ENCODE results near the gene TXNRD2. TPM values are rescaled to one million over a fixed set of nuclear protein-coding genes. Genes with fewer than 3 reads are reported as not detected.

Gene TXNRD2
- total RNA-seq, 1 donor from 2014 or later = 0.19 TPM

DNA sequence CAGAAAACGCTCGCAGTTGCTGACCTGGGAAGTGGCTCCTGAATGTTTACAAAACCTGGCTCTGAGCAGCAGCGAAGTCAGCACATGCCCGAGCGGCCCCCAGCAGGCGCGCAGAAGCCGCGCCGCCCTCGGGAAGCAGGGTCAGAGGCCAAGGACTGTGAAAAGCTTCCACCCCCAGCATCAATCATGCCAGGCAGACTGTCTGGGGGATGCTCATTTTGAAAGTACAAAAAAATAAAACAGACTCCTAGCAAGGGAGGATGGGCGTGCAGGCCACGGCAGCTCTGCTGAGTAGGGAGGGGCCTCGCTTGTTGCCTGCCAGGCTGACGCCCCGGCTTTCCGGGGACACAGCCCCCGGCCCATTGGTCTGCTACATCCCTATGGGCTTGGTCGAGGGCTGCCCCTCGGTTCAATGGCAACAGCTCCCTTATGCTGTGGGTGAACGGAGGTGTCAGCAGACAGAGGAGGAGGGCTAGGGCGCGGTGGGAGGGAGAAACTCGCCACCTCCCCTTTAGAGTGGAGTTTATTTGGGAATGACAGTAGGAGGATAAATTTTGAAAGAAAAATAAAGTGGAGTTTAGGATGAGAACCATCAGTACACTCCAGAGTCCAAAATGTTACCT, 49.2 kb downstream of the TXNRD2 start:
- no peak overlapping the region for H3K9ac ChIP-seq
- peaks cover 13% of the 10 kb centered on the region for H3K27me3 Mint-ChIP-seq (ENCODE audit: insufficient read depth, low read depth)
- H3K4me2 ChIP-seq = peak overlapping the region; percentile 40
- no peak overlapping the region for H2AFZ ChIP-seq (replicated peaks)
- peaks cover 13% of the 10 kb centered on the region for H4K20me1 ChIP-seq (ENCODE audit: low read depth)
- no peak overlapping the region for H3K27ac Mint-ChIP-seq
- H3K9me3 Mint-ChIP-seq = no peaks in the 10 kb centered on the region
- peaks cover 30% of the 10 kb centered on the region for H3K4me1 ChIP-seq
- no peaks in the 10 kb centered on the region for H3K79me2 ChIP-seq (ENCODE audit: low read depth)
- TF ChIP-seq EZH2 (IDR thresholded peaks at IDR 0.05) (no peak), EZH2phosphoT487 (IDR thresholded peaks at IDR 0.05) (no peak)
- TF ChIP-seq, protein P1, sequence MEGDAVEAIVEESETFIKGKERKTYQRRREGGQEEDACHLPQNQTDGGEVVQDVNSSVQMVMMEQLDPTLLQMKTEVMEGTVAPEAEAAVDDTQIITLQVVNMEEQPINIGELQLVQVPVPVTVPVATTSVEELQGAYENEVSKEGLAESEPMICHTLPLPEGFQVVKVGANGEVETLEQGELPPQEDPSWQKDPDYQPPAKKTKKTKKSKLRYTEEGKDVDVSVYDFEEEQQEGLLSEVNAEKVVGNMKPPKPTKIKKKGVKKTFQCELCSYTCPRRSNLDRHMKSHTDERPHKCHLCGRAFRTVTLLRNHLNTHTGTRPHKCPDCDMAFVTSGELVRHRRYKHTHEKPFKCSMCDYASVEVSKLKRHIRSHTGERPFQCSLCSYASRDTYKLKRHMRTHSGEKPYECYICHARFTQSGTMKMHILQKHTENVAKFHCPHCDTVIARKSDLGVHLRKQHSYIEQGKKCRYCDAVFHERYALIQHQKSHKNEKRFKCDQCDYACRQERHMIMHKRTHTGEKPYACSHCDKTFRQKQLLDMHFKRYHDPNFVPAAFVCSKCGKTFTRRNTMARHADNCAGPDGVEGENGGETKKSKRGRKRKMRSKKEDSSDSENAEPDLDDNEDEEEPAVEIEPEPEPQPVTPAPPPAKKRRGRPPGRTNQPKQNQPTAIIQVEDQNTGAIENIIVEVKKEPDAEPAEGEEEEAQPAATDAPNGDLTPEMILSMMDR (IDR thresholded peaks at IDR 0.05) = no peak
- H3K4me3 ChIP-seq = no peak overlapping the region
- H3K27me3 ChIP-seq = peaks cover 46% of the 10 kb centered on the region
- peak overlapping the region; percentile 65 for H3K4me3 Mint-ChIP-seq
- no peaks in the 10 kb centered on the region for H3K36me3 ChIP-seq
- no peaks in the 10 kb centered on the region for H3K9me3 ChIP-seq (ENCODE audit: low read depth)
- peak; percentile 65 for DNase-seq (ENCODE audit: low spot score)
- peaks cover 24% of the 10 kb centered on the region for H3F3A ChIP-seq (ENCODE audit: low read depth)
- no peak overlapping the region for H3K27ac ChIP-seq
- peaks cover 37% of the 10 kb centered on the region for H3K4me1 Mint-ChIP-seq
- no peaks in the 10 kb centered on the region for H3K36me3 Mint-ChIP-seq

DNA sequence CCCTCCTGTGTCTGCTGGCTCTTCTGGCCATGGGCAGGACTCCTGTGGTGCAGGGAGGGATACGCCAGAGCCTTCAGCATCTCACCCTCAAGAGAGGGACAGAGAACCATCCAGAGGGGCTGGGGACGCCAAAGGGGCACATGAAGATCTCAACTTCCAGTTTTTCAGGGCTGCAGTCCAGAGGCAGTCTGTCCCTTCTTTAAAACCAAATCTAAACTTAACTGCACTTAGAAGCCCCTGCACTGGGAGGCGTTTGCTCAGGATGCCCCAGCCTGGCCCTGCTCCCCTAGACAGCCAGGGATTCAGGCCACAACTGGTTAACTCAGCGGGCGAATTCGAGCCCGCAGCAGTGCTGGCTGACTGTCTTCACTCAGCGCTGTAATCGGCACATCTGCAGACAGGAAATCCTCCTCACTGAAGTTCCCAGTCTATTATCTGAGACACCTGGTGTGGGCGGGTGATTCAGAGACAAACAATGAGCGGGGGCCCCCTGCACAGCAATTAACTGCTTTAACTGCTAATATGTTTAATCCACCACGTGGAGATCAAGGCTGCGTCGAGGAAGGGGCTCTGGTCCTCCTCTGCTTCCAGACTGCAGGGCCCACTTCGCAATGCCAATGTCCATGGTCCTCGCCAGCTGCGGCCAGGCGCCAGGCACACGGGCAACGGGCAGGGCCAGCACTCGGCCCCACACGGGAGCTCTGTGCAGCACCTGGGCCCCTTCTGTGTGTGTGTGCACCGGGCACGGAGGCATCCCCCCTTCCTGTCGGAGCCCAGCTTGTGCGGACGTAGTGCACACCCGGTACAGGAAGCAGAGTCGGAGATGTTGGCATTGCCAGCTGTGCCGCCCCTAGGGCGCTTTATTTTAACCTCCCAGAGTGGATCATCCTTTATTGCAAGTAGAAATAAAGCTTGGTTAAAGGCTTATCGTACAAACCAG, 50.0 kb downstream of the TXNRD2 start:
- H3K9ac ChIP-seq = no peak overlapping the region
- H3K4me3 Mint-ChIP-seq = peak overlapping the region; percentile 65
- H4K20me1 ChIP-seq (ENCODE audit: low read depth) = peaks cover 13% of the 10 kb centered on the region
- H3F3A ChIP-seq (ENCODE audit: low read depth) = peaks cover 24% of the 10 kb centered on the region
- H3K27me3 Mint-ChIP-seq (ENCODE audit: insufficient read depth, low read depth) = peaks cover 13% of the 10 kb centered on the region
- peaks cover 38% of the 10 kb centered on the region for H3K4me1 Mint-ChIP-seq
- H3K4me3 ChIP-seq = peak overlapping the region; percentile 2
- H2AFZ ChIP-seq (replicated peaks) = no peak overlapping the region
- H3K4me2 ChIP-seq = peak overlapping the region; percentile 40
- peak; percentile 95 for DNase-seq (ENCODE audit: low spot score)
- TF ChIP-seq EZH2 (IDR thresholded peaks at IDR 0.05) = no peak
- TF ChIP-seq, protein P1 (IDR thresholded peaks at IDR 0.05) = peak; percentile 29
- peak; percentile 53 for TF ChIP-seq EZH2phosphoT487 (IDR thresholded peaks at IDR 0.05)
- H3K9me3 Mint-ChIP-seq = no peaks in the 10 kb centered on the region
- no peak overlapping the region for H3K27ac ChIP-seq
- peak overlapping the region; percentile 25 for H3K27ac Mint-ChIP-seq
- H3K36me3 Mint-ChIP-seq = no peaks in the 10 kb centered on the region
- no peaks in the 10 kb centered on the region for H3K36me3 ChIP-seq
- peaks cover 50% of the 10 kb centered on the region for H3K27me3 ChIP-seq
- no peaks in the 10 kb centered on the region for H3K9me3 ChIP-seq (ENCODE audit: low read depth)
- no peaks in the 10 kb centered on the region for H3K79me2 ChIP-seq (ENCODE audit: low read depth)
- peaks cover 30% of the 10 kb centered on the region for H3K4me1 ChIP-seq

DNA sequence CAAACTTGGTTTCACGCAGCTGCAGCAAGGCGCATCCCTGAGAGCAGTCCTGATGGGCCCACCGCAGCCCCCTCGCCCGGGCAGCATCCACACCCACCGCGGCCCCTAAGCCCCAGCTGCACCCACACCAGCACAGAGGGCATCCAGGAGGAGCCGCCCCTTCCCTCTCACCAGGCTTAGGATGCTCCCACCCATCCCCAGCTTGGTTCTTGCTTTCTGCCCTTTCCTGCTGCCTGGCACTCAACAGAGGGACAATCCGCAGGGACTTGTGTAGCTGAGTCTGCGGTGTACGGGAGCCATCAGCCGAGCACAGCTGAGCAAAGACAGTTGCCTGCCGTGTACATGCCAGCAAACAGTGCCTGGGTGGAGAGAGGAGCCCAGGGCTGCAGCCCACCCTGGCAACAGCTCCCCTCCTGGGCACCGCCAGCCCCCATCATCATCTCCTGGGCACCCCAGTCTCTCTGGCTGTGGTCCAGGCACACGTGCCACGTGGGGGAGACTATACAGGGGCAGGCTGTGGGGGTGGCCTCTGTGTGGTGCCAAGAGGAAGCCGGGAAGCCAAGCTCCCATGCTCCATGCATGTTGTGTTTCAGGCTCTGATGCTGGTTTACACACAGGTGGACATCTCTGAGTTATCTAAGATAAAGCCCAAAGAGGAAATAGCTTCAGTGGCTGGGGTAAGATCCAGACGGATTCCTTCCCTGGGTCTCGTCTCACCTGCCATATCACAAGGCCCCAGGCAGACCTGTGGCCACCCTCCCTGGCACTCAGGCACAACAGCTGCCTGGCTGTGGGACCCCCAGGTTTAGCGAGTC, 50.9 kb downstream of the TXNRD2 start:
- H3K9me3 ChIP-seq (ENCODE audit: low read depth) = no peaks in the 10 kb centered on the region
- peaks cover 38% of the 10 kb centered on the region for H3K4me1 Mint-ChIP-seq
- DNase-seq (ENCODE audit: low spot score) = no peak
- H3K9ac ChIP-seq = no peak overlapping the region
- H3F3A ChIP-seq (ENCODE audit: low read depth) = peaks cover 24% of the 10 kb centered on the region
- peaks cover 30% of the 10 kb centered on the region for H3K4me1 ChIP-seq
- peak overlapping the region; percentile 25 for H3K27ac Mint-ChIP-seq
- no peaks in the 10 kb centered on the region for H3K79me2 ChIP-seq (ENCODE audit: low read depth)
- H3K4me3 Mint-ChIP-seq = no peak overlapping the region
- TF ChIP-seq EZH2phosphoT487 (IDR thresholded peaks at IDR 0.05) = no peak
- TF ChIP-seq, protein P1 (IDR thresholded peaks at IDR 0.05) = no peak
- TF ChIP-seq EZH2 (IDR thresholded peaks at IDR 0.05) = no peak
- H3K27ac ChIP-seq = no peak overlapping the region
- H2AFZ ChIP-seq (replicated peaks) = no peak overlapping the region
- no peak overlapping the region for H3K4me3 ChIP-seq
- H4K20me1 ChIP-seq (ENCODE audit: low read depth) = peaks cover 13% of the 10 kb centered on the region
- H3K4me2 ChIP-seq = peak overlapping the region; percentile 40
- H3K27me3 ChIP-seq = peaks cover 50% of the 10 kb centered on the region
- no peaks in the 10 kb centered on the region for H3K36me3 Mint-ChIP-seq
- H3K27me3 Mint-ChIP-seq (ENCODE audit: insufficient read depth, low read depth) = peaks cover 9% of the 10 kb centered on the region
- no peaks in the 10 kb centered on the region for H3K9me3 Mint-ChIP-seq
- no peaks in the 10 kb centered on the region for H3K36me3 ChIP-seq
